HepG2 (cell line): ENCODE results near the gene IL2. TPM values are rescaled to one million over a fixed set of nuclear protein-coding genes. Genes with fewer than 3 reads are reported as not detected.

Source experiments
- ATAC-seq: fragments of 200-7000 bp; cut with Tn5 transposase; 3 replicates; pipeline ENCODE4 v1.9.1; 2020; ENCODE audit warnings: mild to moderate bottlenecking, moderate library complexity
- BruUV-seq: library from RNA; stranded (reverse); fragments of 400-500 nt; replicated peaks from 2 replicates; lab custom pipeline; 2021; lab: Mats Ljungman, UMichigan
- CTCF ChIA-PET: fragments of 300-600 bp; formaldehyde crosslinking; extraction: SDS; loops from one replicate; lab custom pipeline; 2021; ENCODE audit warnings: low total read pairs, inconsistent platforms, low intra/inter-chr PET ratio; lab: Yijun Ruan, JAX
- POLR2A ChIA-PET: fragments of 350-600 bp; sonication (Branson Sonifier 250); formaldehyde crosslinking; loops from one replicate; lab custom pipeline; 2020; ENCODE audit warnings: antibody characterized with exemption, inconsistent platforms; lab: Yijun Ruan, JAX
- DNase-seq: peaks from one replicate; pipeline ENCODE4 v3.0.0-alpha.2; 2015; ENCODE audit warnings: low spot score
- FAIRE-seq: peaks from 3 replicates; lab custom pipeline; 2011; peaks lifted over from hg19 to GRCh38; lab: Jason Lieb, UNC
- H2AFZ ChIP-seq: one replicate; pipeline ENCODE4 v1.6.1; 2011; ENCODE audit warnings: low read length, inconsistent platforms
- H3K27ac ChIP-seq: fragments of 300-600 bp; 3 replicates; pipeline ENCODE4 v1.8.0; 2011; ENCODE audit warnings: mixed run types, mild to moderate bottlenecking, mixed read lengths, low read length, inconsistent platforms; ENCODE audit not compliant: insufficient read depth; ENCODE audit errors: extremely low read length
- H3K27me3 ChIP-seq, 2 experiments: fragments of 200-600 bp in 1 of 2; 2 replicates in 1 of 2; 3 replicates in 1 of 2; pipeline versions ENCODE4 v1.6.0 to v1.8.0; 2011; ENCODE audit warnings: low read length in 2 of 2, mild to moderate bottlenecking in 2 of 2, moderate library complexity in 2 of 2, inconsistent platforms in 1 of 2; ENCODE audit not compliant: insufficient read depth in 2 of 2, control insufficient read depth in 1 of 2
- H3K36me3 ChIP-seq, 2 experiments: fragments of 200-600 bp in 1 of 2; replicated peaks in 1 of 2; 2 replicates in 1 of 2; 3 replicates in 1 of 2; pipeline versions ENCODE4 v1.5.1 to v1.8.0; 2011; ENCODE audit warnings: low read length in 2 of 2, inconsistent platforms in 1 of 2; ENCODE audit not compliant: insufficient read depth in 2 of 2, control insufficient read depth in 1 of 2
- H3K4me1 ChIP-seq: 2 replicates; pipeline ENCODE4 v1.5.1; 2012; ENCODE audit warnings: low read length, inconsistent platforms; ENCODE audit not compliant: insufficient read depth
- H3K4me2 ChIP-seq: 2 replicates; pipeline ENCODE4 v1.6.0; 2011; ENCODE audit warnings: low read depth, low read length, inconsistent platforms
- H3K4me3 ChIP-seq, 3 experiments: fragments of 200-600 bp in 1 of 3; sonication (generic), shearing (Covaris generic) in 1 of 3; replicated peaks in 1 of 3; 2 replicates each; pipeline ENCODE4 v1.5.1; 2011 to 2016; ENCODE audit warnings: low read length in 3 of 3, inconsistent platforms in 2 of 3, low read depth in 2 of 3, mild to moderate bottlenecking in 2 of 3, control low read depth in 1 of 3, mixed read lengths in 1 of 3; ENCODE audit not compliant: insufficient read depth in 1 of 3
- H3K79me2 ChIP-seq: one replicate; pipeline ENCODE4 v1.6.1; 2011; ENCODE audit warnings: low read length, inconsistent platforms; ENCODE audit not compliant: insufficient read depth
- H3K9ac ChIP-seq: 2 replicates; pipeline ENCODE4 v1.6.0; 2011; ENCODE audit warnings: mild to moderate bottlenecking, low read depth, low read length, inconsistent platforms; ENCODE audit not compliant: insufficient read depth
- H3K9me3 ChIP-seq: 2 replicates; pipeline ENCODE4 v1.5.1; 2012; ENCODE audit warnings: mild to moderate bottlenecking, low read length
- H4K20me1 ChIP-seq: 2 replicates; pipeline ENCODE4 v1.6.0; 2011; ENCODE audit warnings: inconsistent platforms, mild to moderate bottlenecking, low read length, moderate library complexity; ENCODE audit not compliant: insufficient read depth
- DZIP1 ChIP-seq: sonication (generic); formaldehyde crosslinking; IDR thresholded peaks from 2 replicates; pipeline ENCODE4 v1.5.0; 2020; ENCODE audit warnings: mild to moderate bottlenecking, missing genetic modification reagents
- HDAC6 ChIP-seq: fragments of 200-600 bp; sonication (generic); IDR thresholded peaks from 2 replicates; pipeline ENCODE4 v1.7.0; 2017; ENCODE audit warnings: mild to moderate bottlenecking, antibody characterized with exemption, low read length, low read depth
- HOXA7 ChIP-seq: sonication (generic); formaldehyde crosslinking; IDR thresholded peaks from 2 replicates; pipeline ENCODE4 v1.8.1; 2022; ENCODE audit warnings: mild to moderate bottlenecking, missing genetic modification reagents, moderate library complexity
- NAIF1 ChIP-seq: sonication (generic); formaldehyde crosslinking; IDR thresholded peaks from 2 replicates; pipeline ENCODE4 v1.5.0; 2020; ENCODE audit warnings: mild to moderate bottlenecking, missing genetic modification reagents, borderline replicate concordance
- POLR2A ChIP-seq, 2 experiments: IDR thresholded peaks; 2 replicates each; pipeline ENCODE4 v1.6.1; 2011; ENCODE audit warnings: low read depth in 2 of 2, low read length in 2 of 2, mild to moderate bottlenecking in 1 of 2, moderate library complexity in 1 of 2; ENCODE audit not compliant: insufficient read depth in 1 of 2
- ZNF350 ChIP-seq: sonication (generic); formaldehyde crosslinking; IDR thresholded peaks from 2 replicates; pipeline ENCODE4 v1.4.0; 2020; ENCODE audit warnings: mild to moderate bottlenecking, low read depth, missing genetic modification reagents, borderline replicate concordance
- ZNF362 ChIP-seq: sonication (generic); formaldehyde crosslinking; IDR thresholded peaks from 2 replicates; pipeline ENCODE4 v1.4.0; 2020; ENCODE audit warnings: missing genetic modification reagents, mild to moderate bottlenecking, borderline replicate concordance
- ZNF644 ChIP-seq: IDR thresholded peaks from 2 replicates; pipeline ENCODE4 v1.6.1; 2016; ENCODE audit warnings: low read depth
- ZNF770 ChIP-seq: sonication (generic); formaldehyde crosslinking; IDR thresholded peaks from 2 replicates; pipeline ENCODE4 v1.5.0; 2020; ENCODE audit warnings: mild to moderate bottlenecking, missing genetic modification reagents
- ZNF782 ChIP-seq: sonication (generic); formaldehyde crosslinking; IDR thresholded peaks from 2 replicates; pipeline ENCODE4 v1.4.0; 2020; ENCODE audit warnings: missing genetic modification reagents, mild to moderate bottlenecking, borderline replicate concordance
- WGBS: methylation state at CpG from one replicate; pipeline ENCODE4 v1.1.6; 2017; ENCODE audit warnings: low lambda C conversion rate; 5-methylcytosine and 5-hydroxymethylcytosine counted together
- in situ Hi-C: cut with HindIII; loops from 2 replicates; pipeline ENCODE4 v1.10.0; 2017; ENCODE audit warnings: low pct_unique_long_range_greater_than_20kb; ENCODE audit not compliant: extremely low pct_ligation_motif_present
- intact Hi-C: fragments of 100-400 bp; cut with micrococcal nuclease; formaldehyde crosslinking; loops from one replicate; pipeline ENCODE4 v1.10.0; 2022; ENCODE audit not compliant: unreplicated experiment
- polyA plus RNA-seq, 8 experiments: library from polyadenylated mRNA; depleted of rRNA in 3 of 8; stranded (reverse) in 7 of 8; unstranded in 1 of 8; fragments of >200 nt; fragmentation: Illumina TruSeq in 4 of 8; extraction: Trizol in 4 of 8; gene quantifications; 2 replicates each; pipeline versions ENCODE4 v1.2.1 to v1.2.3, GENCODE V29; 2011 to 2016; ENCODE audit warnings: low read depth in 4 of 8, missing spikeins in 1 of 8, mixed read lengths in 1 of 8; ENCODE audit not compliant: insufficient read depth in 1 of 8
- total RNA-seq, 5 experiments: library from RNA; depleted of rRNA; stranded (reverse); fragments of >200 nt; fragmentation: Illumina TruSeq; extraction: Trizol; gene quantifications; 2 replicates each; pipeline ENCODE4 v1.2.3, GENCODE V29; 2016; ENCODE audit warnings: low read depth in 1 of 5

Gene IL2
- total and polyA plus RNA-seq, 2 of the 13 experiments (the other 11 are each of a cell fraction or from before 2014, with no cell fraction given): not detected

GRCh38 chr4:122403861-122404260 is 52.7 kb downstream of the IL2 start:
- no peaks in the 10 kb centered on the region for H3K27me3 ChIP-seq
- CTCF ChIA-PET: no interaction called here
- POLR2A ChIA-PET: no interaction called here
- no peaks in the 10 kb centered on the region for H3K79me2 ChIP-seq
- H4K20me1 ChIP-seq: no peaks in the 10 kb centered on the region
- H3K9me3 ChIP-seq: no peaks in the 10 kb centered on the region
- in situ Hi-C loops: no loop called here
- no peak overlapping the region for H3K27ac ChIP-seq
- intact Hi-C loops: no loop called here
- 17% methylated on average over 2 of the region's 3 CpGs for WGBS
- no peak overlapping the region for H2AFZ ChIP-seq
- H3K4me3 ChIP-seq: no peak overlapping the region
- no TSS peak for BruUV-seq
- FAIRE-seq (no peak), DNase-seq (no peak), ATAC-seq (no peak)
- no peaks in the 10 kb centered on the region for H3K36me3 ChIP-seq
- no peak overlapping the region for H3K9ac ChIP-seq
- TF ChIP-seq POLR2A (IDR thresholded peaks at IDR 0.05; ENCODE audit: insufficient read depth in 1 of 2, low read depth in 2 of 2, low read length in 2 of 2) (no peak), ZNF770 (no peak), DZIP1 (CRISPR knock-in tag) (no peak), HDAC6 (no peak), ZNF362 (CRISPR knock-in tag) (no peak), HOXA7 (CRISPR knock-in tag) (no peak), ZNF782 (CRISPR knock-in tag) (no peak), ZNF644 (no peak), NAIF1 (CRISPR knock-in tag) (no peak), ZNF350 (CRISPR knock-in tag) (no peak)
- H3K4me2 ChIP-seq: no peak overlapping the region
- H3K4me1 ChIP-seq: no peaks in the 10 kb centered on the region

Other genes with a start within 250 kb of the IL2 start
- not detected in 2 replicates for gene ADAD1, start 77.7 kb downstream of the IL2 start, total RNA-seq (2016; rRNA removed; fragmentation: Illumina TruSeq; extraction: Trizol)
- gene ADAD1, start 77.7 kb downstream of the IL2 start, polyA plus RNA-seq (2011; rRNA removed): not detected in 2 replicates
- gene IL21, start 164.3 kb upstream of the IL2 start, total RNA-seq (2016; rRNA removed; fragmentation: Illumina TruSeq; extraction: Trizol): not detected in 2 replicates
- not detected in 2 replicates for gene IL21, start 164.3 kb upstream of the IL2 start, polyA plus RNA-seq (2011; rRNA removed)